Brain pericyte (primary cell): ENCODE results near the gene LCT.
A peak's percentile ranks its signal among the peaks of the same experiment; 100 is the strongest.
"Not testable (repeated sequence)": the region's sequence is repeated elsewhere in the genome, so short reads cannot be mapped to it uniquely, and the experiment has no call there.

Experiments
- DNase-seq: peaks from one replicate; pipeline ENCODE4 v3.0.0-alpha.2; 2012; ENCODE audit warnings: low read depth, low spot score

The LCT gene

GRCh38 chr2:135797497-135798274, 39.3 kb downstream of the LCT start:
- DNase-seq, result peak; percentile 45

DNA sequence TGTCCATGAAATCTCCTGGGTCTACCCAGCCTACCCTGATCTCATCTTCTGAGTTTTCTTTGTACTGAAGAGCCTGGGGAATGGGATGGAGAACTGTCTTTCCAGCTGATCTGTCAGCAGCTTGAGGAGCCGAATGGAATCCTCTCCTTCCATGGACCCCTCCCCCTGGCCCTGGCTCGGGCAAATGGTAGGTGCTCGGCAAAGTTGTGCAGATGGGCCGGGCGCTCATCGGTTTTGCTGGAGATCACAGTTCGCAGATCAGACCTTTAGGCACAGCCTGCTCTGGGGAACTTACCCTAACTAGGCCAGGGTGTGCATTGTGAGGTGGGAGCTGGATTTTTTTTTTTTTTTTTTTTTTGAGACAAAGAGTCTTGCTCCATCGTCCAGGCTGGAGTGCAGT, 40.4 kb downstream of the LCT start:
- DNase-seq, result no peak

- DNase-seq, result not testable (repeated sequence)
Measured at GRCh38 chr2:135795641-135796040, 41.3 kb downstream of the LCT start.

DNA sequence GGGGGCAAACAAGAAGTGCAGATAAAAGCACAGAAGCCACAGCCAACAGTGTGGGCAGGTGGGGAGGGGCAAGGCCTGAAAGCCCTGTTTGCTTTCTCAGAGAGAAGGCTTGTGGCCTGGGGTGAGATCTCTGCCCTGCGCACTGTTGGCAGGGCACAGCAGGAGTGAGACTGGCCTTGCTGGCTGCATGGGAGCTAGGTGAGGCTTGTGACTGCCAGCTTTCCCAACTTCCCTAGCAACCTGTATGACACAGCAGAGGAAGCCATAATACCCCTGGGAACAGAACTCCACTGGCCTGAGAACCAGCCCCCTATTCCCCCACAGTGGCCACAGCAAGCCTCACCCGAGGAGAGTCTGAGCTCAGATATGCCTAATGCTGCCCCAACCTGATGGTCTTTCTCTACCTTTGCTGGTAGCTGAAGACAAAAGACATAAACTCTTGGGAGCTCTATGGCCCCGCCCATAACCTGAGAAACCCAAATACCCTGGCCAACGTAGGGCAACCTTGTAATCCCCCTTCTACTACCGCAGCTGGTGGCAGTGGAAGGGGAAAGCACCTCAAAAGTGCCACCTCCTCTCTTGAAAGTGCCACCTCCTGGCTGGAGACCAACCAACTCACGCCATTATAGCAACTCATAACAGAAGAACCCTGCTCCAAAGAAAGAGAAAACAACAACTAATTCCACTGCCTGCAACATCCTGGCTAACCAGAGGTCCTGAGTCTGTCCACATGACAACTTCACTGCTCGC, 44.4 kb downstream of the LCT start:
- DNase-seq, result no peak

GRCh38 chr2:135791418-135792190, 45.4 kb downstream of the LCT start:
- DNase-seq, result no peak

DNA sequence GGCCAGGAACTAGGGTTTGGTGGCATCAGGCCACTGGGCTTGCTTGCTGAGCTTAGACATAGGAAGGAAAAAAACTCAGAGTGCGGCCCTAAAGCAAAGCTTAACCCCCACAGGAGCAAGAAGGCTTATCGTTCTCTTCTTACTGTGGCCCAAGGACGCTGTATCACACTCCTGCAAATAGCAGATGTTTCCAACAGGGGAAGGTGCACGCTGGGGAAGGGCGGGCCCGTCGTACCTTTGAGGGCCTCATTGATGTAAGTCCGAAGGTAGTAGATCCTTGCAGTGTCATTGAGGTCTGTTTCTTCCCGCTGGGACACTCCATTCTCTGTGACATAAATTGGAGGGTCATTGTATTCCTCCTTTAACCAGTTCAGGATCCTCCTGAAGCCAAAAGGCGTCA, 46.6 kb downstream of the LCT start:
- no peak for DNase-seq

DNA sequence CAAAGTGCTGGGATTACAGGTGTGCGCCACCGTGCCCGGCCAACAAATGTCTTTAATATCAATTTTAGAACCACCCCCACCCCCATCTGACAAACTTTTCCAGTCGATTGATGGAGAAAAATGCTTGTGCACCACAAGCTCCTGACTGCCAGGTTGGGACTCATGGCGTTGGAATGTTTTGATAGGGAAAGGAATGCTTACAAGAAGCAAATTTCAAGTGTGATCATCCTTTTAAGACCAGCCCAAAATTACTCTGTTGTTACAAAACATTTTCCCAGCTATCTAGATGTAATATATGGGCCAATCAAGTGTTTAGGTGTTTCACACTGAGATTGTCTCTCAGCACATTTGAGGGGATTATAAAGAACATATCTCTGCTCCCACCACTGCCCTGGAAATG, 50.2 kb downstream of the LCT start:
- peak; percentile 12 for DNase-seq

DNA sequence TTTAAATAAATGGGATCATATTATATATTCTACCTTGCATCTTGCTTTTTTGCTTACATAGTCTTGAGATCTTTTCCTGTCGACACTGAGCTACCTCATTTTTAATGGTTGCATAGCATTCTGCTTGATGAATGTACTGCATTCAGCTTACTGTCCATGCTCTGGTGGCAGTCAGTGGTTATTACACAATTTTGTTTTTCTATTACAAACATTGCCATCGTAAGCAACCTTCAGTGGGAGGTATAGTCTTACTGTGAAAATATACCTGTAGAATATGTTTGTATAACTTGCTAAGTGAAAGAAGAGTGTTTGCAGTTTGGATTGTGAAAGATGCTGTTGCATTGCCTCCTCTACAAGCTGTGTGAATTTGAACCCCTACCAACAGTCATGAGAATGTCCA, 52.0 kb downstream of the LCT start:
- DNase-seq, result no peak

GRCh38 chr2:135783439-135783838, 53.5 kb downstream of the LCT start:
- DNase-seq, result no peak

- no peak for DNase-seq
Measured at GRCh38 chr2:135782231-135782630, 54.8 kb downstream of the LCT start.

DNA sequence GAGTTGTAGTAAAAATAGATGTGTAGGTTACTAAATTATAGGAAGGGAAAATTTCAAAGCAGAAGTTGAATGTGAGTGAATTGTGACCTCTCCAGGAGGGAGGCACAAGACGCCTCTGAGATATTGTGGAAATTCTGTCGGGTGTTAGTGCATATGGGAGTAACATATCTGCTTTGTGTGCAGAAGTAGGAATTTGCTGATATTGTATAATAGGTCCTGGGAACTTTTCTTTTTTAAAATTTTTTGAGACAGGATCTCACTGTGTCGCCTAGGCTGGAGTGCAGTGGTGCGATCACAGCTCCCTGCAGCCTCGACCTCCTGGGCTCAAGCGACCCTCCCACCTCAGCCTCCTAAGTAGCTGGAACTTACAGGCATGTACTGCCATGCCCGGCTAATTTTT, 60.6 kb downstream of the LCT start:
- DNase-seq, result no peak

- no peak for DNase-seq
Measured at GRCh38 chr2:135775420-135775819, 61.6 kb downstream of the LCT start.

GRCh38 chr2:135773917-135774316, 63.1 kb downstream of the LCT start:
- no peak for DNase-seq

DNA sequence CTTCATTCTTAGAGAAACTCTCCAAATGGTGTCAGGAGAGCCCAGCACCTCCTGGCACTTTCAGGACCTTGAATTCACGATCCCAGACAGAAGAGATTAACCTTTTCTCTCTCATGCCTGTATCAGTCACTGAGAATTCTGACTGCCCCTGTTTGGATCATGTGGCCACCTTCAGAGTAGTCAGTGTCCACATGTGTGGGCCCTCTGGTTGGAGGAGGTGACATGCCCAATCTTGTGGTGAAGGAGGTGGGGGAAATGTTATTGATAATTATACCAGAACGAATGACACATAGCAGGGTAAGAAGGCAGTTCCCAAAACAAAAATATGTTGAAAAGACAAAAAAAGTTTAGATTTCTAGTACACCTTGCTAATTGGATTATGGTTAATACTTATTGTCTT, 63.7 kb downstream of the LCT start:
- DNase-seq, result no peak

- no peak for DNase-seq
Measured at GRCh38 chr2:135768863-135769262, 68.1 kb downstream of the LCT start.

- DNase-seq, result no peak
Measured at GRCh38 chr2:135762530-135762929, 74.5 kb downstream of the LCT start.

DNA sequence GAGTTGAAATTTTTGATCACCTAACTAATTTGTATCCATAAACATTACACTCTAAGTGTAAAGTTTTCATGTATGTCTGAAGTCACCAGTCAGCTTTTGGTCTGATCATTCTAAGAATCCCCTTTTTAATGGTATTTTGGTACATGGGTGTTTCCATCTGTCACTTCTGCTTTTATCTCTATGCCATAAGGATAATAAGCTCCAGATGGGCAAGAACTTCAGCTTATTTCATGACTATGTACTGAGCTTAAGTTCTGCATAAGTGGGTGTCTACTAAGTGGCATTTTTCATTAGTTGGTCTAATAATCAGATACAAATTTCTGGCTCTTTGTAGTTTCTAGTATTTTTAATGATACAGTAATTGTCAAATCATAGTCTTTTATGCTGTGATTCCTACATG, 75.0 kb downstream of the LCT start:
- no peak for DNase-seq

DNA sequence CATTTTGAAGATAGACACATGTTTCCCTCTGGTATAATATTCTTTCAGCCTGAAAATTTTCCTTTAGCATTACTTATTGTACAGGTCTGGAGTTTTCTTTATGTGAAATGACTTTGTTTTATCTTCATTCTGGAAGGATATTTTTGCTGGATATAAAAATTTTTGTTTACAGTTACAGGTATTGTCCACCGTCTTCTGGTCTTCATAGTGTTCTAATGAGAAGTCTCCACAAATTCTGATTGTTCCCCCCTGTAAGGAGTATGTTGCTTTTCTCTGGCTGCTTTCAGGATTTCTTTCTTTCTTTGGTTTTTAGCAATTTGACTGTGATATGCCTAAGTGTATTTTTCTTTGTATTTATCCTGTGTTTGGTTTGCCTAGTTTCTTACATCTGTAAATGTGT, 80.3 kb downstream of the LCT start:
- no peak for DNase-seq

DNA sequence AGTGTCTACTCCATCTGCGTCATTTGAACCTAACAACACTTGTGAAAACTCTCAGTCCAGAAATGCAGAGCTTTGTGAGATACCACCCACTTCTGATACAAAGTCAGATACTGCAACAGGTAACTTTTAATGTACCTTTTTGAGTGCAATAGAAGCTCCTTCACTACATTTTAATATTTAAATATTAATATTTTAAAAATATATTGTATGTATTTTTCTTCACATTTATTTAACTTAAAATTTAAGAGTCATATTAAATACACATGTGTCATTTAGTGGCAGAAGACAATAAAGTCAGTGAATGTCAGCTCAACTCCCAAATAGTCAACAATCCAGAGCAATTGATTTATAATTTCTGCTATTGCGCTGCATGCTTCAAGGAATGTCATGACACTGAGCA, 81.4 kb downstream of the LCT start:
- DNase-seq, result no peak

GRCh38 chr2:135745545-135745944, 91.4 kb downstream of the LCT start:
- no peak for DNase-seq

GRCh38 chr2:135744760-135745314, 92.1 kb downstream of the LCT start:
- no peak for DNase-seq

GRCh38 chr2:135743860-135744259, 93.1 kb downstream of the LCT start:
- DNase-seq, result no peak
